SIG-M5 (cell line): ENCODE results near the gene NOL4L.

ENCODE experiments used
- DNase-seq: peaks from one replicate; lab custom pipeline; 2025; lab: John Stamatoyannopoulos, UW

Gene NOL4L

GRCh38 chr20:32444474-32445220, 140.5 kb downstream of the NOL4L start:
- DNase-seq: no peak

- no peak for DNase-seq
Observed at GRCh38 chr20:32443386-32443974, 141.7 kb downstream of the NOL4L start.

- DNase-seq: no peak
Observed at GRCh38 chr20:32442630-32443373, 142.3 kb downstream of the NOL4L start.

- no peak for DNase-seq
Observed at GRCh38 chr20:32441638-32442037, 143.5 kb downstream of the NOL4L start.

GRCh38 chr20:32440758-32441078, 144.4 kb downstream of the NOL4L start:
- DNase-seq: no peak

GRCh38 chr20:32440069-32440757, 144.9 kb downstream of the NOL4L start:
- no peak for DNase-seq

- no peak for DNase-seq
Observed at GRCh38 chr20:32439132-32439829, 145.9 kb downstream of the NOL4L start.

- no peak for DNase-seq
Observed at GRCh38 chr20:32438331-32438858, 146.7 kb downstream of the NOL4L start.

- no peak for DNase-seq
Observed at GRCh38 chr20:32437391-32438074, 147.6 kb downstream of the NOL4L start.

- no peak for DNase-seq
Observed at GRCh38 chr20:32436968-32437367, 148.2 kb downstream of the NOL4L start.

- no peak for DNase-seq
Observed at GRCh38 chr20:32436142-32436861, 148.8 kb downstream of the NOL4L start.

GRCh38 chr20:32435449-32436107, 149.6 kb downstream of the NOL4L start:
- no peak for DNase-seq

- DNase-seq: no peak
Observed at GRCh38 chr20:32434434-32434833, 150.7 kb downstream of the NOL4L start.

GRCh38 chr20:32433311-32434021, 151.7 kb downstream of the NOL4L start:
- no peak for DNase-seq

- DNase-seq: no peak
Observed at GRCh38 chr20:32432277-32432676, 152.9 kb downstream of the NOL4L start.

GRCh38 chr20:32431457-32431856, 153.7 kb downstream of the NOL4L start:
- DNase-seq: no peak

GRCh38 chr20:32429745-32430360, 155.3 kb downstream of the NOL4L start:
- no peak for DNase-seq

- no peak for DNase-seq
Observed at GRCh38 chr20:32429343-32429742, 155.8 kb downstream of the NOL4L start.

GRCh38 chr20:32427996-32428395, 157.1 kb downstream of the NOL4L start:
- no peak for DNase-seq
